IPS DF 4.7 (cell line): ENCODE measurements around the gene GRIK2.

ENCODE experiments used
- DNase-seq: peaks from one replicate; pipeline ENCODE4 v3.0.0-alpha.2; 2013; ENCODE audit warnings: low spot score; ENCODE audit errors: extremely low read depth

The GRIK2 gene

DNA sequence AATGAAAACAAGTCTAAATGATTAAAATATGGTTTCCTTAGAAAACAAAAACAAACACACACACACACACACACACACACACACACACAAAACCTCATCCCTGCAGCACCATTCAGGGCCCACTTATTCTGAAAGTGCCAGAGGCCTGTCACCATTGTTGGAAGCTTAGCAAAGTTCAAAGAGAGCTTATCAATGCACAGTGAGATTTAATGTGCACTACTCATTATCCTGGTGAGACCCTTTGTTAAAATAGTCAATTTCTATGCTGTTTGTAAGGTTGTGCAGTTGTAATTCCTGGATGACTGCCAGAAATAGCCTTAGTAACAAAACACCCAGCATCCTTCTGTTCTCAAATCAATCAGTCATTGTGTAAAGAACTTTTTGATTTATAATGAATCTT lies 482.9 kb downstream of the GRIK2 start:
- no peak for DNase-seq

DNA sequence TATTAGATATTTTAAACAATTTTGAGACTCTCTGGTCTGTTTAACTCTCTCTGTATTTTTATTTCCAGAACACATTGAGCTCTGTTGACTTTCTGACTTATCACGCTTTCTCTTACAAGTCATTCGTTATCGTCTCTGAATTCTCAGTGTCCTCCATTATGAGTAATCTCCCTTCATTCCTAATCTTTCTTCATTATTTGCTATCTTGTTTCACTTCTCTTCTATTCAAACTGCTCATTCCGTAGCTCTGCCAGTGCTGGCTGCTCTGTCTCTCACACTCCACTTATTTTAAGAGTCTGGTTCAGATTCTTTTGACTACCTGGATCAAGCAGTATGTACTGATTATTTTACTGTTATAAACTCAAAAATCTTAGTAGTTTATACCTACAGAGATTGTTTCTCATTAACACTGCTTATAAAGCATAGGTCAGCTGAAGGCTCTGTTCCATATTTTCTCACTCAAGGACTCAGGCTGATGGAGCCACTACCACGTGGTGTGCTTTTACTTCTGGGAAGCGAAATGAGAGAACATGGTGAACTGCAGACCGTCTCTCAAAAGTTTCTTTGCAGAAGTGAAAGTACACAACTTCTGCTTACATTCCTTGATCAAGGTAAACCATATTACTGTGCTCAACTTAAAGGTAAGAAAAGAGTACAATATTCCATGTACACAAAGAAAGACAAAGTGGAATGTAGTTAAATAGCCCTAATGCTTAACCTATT lies 485.2 kb downstream of the GRIK2 start:
- DNase-seq = no peak

DNA sequence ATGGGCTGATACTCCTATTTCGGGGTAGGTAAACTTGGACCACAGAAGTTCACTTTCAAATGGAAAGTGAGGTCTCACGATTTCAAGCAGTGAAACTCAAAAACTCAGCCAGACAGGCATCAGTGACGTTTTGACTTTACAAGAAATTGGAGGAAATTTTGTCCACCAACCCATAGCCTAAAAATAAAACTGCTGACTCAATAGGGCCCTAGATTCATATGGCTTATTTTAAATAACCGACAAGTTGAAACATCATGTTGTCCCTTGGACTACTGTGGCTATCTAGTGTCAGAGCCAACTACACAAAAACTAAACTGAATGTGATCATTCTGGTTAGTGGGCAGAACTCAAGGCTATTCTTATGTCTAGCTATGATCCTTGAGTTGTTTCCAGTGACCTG lies 486.3 kb downstream of the GRIK2 start:
- DNase-seq = no peak

DNA sequence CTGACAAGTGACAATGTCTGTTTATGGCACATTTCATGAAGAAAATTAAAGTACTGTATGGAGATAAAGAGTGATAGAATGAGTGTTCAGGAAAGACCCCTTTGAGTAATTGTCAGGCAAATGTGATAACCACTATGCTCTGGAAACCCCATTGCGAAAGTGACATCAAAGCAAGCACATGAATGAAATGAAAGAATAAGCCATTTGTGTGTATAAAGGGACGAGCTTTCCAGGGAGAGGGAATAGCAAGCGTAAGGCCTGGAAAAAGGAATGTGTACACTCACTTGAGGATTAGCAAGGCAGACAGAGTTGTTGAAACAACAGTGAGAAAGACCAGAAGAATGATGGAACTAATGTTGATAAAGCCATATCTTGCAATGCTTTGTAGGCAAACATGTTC lies 490.0 kb downstream of the GRIK2 start:
- DNase-seq = no peak

DNA sequence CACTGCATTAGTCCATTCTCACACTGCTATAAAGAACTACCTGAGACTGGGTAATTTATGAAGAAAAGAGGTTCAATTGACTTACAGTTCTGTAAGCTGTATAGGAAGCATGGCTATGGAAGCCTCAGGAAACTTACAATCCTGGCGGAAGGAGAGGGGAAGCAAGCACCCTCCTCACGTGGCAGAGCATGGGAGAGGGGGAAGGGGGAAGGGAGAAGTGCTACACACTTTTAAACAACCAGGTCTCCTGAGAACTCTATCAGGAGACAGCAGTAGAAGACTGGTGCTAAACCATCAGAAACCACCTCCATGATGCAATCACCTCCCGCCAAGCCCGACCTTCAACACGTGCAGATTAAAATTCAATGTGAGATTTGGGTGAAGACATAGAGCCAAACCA lies 494.0 kb downstream of the GRIK2 start:
- DNase-seq = no peak

DNA sequence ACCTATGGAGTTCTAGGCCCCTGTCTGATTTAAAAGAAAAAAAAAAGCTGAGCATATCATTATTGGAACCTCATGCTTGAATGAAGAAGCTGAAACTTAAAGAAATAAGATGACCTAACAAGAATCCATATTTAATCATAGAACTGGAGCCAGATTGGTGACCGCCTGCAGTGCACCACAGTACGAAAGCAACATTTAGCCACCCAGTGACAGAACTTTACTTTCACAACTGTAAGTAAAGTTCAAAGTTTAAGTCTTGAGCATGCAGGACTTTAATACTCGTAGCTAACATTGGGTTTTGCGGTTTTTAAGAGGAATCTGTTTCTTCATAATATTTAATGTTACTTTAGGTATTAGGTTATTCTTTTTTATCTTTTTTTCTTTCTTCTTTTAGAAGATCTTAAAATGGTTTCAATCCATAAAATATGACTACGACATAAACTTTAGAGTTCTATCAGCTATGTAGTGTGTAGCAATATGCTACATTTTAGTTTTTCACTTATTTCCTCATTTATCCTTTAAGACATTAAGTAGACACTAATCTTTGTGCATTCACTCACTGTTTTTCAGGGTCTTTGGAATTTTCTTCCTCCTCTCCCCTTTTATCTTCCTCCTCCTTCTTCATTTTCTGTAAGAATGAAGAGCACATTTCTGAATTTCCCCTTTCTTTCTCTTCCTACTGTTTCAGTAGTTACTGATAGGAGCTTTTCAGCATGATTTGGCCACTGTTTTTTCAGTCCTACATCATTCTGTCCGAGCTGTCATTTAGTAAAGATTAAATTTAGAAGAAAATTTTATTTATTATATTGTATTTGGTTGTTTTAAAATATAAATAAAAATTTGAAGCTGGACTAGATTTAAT lies 514.1 kb downstream of the GRIK2 start:
- DNase-seq = no peak

DNA sequence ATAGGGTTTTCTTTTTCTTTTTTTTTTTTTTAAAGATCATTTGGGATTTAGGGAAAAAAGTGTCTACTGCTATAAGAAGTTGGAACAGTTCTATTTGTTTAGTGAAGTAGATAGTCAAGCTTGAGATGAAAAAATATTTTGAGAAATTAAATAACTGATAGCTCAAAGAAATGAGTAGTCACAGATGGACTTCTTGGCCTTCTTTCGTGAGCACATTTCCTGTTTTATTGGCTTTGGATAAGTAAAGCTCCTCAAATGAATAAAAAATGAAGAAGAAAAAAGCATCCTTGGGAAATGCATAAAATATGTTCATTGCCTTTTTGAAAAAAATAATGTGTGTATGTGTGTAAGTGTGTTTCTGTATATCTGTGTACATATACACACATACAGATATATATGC lies 515.9 kb downstream of the GRIK2 start:
- DNase-seq = no peak

DNA sequence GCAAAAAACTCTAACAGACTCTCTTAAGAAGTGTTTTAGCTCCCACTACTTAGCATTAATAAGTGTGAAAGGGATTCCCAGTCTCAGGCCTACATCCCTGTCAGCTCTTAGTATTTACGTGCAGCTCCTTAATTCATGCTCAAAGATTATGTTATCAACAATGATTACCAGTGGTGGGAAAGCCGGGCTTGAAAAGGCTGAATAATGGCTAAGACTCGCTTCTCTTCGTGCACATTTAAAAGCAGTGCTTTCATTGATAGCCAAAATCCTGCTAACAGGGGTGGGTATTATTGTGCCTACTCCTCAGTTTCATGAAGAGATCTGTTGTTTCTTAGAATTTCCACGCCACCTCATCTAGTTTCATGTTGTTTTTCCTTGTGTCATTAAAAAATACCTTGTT lies 518.8 kb downstream of the GRIK2 start:
- no peak for DNase-seq

DNA sequence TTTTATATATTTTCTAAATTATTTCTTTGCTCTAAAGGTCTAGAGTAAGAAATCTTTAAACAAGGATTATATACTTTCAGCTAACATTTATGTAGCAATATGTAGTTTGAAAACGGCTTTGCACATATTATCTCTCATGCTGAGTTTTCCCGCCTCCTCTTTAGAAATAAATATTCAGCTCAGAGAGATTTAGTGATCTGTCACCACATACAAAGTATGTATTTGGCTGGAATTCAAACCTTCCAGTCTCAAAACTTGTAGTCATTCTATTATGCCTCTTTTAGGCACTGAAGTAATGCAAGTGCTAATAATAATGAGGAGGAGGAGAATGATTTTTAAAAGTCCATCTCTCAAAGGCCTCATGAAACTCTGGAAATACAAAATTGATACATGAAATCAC lies 525.0 kb downstream of the GRIK2 start:
- no peak for DNase-seq

DNA sequence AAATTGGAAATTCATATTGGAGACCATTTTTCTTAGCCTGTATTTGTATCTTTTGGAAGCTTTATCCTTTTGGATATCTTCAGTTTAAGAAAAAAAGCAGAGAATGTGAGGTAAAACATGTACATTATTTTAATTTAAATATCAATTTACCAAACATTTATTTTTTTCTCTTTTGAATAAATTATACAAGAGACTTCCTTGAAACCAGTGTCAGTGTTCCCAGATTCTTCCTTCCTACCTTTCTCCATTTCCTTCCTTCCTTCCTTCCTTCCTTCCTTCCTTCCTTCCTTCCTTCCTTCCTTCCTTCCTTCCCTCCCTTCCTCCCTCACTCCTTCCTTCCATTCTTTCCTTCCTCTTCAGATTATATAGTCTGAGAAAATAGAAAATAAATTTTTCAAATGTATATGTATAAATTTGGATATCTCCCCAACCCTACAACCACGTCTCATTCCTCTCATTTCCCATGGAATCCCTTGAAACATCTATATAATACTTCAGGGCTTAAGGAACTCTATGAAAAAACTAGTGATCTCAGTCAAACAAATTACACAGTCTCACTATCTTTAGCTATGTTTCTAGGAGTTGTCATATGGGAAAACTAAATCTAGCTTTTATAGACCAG lies 528.4 kb downstream of the GRIK2 start:
- no peak for DNase-seq

DNA sequence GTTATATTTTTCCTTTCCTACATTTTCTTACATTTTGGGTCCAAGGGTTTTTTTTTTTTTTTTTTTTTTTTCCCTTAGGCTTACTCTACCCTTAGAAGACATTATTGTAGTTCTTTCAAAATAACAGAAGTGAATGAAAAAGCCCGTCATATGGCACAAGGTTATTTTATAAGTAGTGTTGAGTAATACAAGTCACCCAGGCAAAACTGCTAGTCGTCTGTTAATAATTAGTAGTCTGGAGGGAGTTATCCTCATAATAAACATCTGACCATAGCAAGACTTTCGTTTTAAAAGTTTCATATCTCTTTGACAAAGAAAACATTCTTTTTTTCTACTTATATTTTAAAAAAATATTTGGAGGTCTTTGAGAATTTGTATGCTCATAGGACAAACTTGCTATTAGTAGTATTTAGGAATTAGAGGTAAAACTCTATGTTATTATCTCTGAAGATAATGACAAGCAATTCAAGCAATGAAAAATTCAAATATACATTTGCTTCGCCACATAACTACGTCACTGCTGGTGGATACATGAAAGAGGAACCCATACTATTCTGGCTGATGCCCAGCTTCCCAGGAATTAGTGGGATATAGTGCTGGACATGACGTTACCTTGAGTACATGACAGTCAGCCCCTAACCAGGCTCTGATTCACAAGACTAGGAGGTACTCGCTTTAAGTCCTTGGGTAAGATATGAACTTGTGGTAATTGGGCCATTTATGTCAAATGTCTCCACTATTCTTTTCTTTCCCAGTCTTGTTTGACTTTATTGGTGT lies 532.8 kb downstream of the GRIK2 start:
- no peak for DNase-seq

DNA sequence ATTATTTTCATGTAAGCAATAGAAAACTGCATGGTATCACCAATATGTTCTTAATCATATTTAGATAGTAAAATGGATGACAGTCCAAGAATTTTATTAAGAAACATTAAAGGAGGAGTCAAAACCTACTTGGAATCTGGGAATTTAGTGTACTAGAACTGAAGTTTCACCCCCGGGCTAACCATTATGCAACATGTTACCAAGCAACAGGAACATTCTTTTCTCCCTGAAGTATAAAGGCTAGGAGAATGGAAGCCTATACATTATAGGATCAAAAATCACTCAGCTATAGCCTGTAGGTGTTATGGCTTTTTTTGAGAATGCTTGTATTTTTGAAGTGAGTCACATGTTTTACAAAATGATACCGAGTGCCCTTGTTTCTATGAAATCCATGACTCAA lies 538.3 kb downstream of the GRIK2 start:
- no peak for DNase-seq

DNA sequence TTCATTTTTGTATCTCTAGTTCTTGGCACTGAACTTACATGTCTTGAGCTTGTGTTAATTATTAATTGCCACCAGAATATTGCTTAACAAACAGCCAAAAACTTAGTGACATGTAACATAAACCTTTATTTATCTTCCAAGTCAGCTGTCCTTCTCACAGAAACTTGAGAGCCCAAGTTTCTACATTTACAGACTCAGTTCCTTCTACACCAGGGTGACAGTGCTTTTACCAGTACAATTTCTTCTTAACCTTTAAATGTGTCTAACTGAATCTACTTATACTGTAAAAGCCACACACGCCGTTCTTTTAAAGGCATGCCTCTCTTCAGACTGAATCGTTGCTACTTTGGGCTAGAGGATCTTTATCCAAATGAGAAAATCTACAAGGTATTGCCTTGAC lies 539.2 kb downstream of the GRIK2 start:
- no peak for DNase-seq

DNA sequence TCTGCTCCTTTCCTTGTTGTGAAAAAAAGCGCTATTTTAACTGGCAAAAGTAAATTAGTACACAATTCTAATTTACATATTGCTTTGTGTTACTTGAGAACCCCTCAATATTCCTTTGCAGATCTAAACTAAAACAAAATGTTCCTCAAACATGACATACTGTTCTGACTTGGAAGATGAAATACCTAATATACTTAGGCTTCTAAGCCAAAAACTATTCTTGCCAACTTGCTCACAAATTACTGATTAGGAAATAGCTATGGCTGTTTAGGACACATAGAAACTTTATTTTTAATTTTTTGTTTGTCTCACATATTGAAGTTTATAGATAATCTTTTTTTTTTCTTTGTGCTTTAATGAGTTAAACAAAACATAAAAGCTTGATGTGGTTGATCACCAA lies 542.2 kb downstream of the GRIK2 start:
- no peak for DNase-seq

DNA sequence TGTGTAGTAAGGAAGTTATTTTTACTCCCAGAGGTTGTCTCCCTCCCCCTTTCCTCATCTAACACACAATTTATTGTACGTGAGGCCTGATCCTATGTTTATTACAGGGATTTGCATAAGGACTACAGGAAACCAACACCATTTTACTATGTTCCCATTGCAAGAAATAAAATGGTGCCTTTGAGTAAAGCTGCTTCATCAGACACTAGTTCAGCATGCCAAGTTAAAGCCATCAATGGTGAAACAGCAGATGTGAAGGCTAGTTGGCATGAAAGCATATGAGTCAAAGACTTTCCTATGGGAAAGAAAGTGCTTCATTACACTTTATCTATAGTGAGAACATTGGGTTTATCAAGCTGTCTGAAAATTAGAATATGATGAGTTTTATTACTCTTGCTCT lies 543.0 kb downstream of the GRIK2 start:
- no peak for DNase-seq

DNA sequence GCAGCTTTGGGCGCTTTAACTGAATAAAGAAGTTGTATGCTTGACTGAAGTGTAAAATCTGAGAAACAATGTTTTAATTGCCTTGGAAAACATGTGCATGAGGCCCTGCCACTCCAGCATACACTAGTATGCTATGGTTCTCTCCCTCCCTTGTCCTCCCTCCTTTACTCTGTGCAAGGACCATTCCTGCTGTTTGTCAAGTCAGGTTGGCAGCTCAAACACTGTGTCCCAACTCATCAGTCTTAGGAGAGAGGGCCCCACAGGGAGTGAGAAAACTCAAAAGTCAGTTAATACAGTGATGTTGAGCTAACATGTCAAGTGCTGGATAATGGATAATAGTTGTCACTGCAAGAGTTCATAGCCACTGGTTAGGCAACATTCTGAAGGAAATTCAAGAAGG lies 543.6 kb downstream of the GRIK2 start:
- DNase-seq = no peak

DNA sequence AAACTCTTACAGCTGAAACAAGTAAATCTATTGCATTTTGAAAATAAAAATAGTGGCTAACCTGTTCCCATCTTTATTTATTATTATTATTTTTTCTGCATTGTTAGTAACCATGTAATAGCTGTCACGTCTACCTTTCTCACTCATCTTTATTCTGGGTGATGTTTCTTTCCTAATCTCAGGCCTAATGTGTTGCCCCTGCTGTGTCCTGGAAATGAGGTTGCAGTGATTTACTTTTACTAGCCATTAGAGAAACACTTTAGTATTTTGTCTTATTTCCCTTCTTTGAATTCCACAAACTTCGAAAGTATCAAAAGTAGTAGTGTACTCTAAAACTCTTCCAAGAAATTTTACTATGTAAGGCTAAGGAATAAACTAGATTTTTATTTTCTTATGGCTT lies 546.9 kb downstream of the GRIK2 start:
- DNase-seq = no peak

DNA sequence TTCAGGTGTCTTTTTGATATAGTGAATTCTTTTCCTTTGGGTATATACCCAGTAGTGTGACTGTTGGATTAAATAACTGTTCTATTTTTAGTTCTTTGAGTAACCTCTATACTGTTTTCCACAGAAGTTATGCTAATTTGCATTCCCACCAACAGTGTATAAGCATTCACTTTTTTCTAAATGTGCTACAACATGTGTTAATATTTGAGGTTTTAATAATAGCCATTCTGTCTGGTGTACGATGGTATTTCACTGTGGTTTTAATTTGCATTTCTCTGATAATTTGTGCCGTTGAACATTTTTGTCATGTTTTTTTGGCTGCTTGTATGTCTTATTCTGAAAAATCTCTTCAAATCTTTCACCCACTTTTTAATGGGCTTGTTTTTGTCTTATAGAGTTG lies 563.5 kb downstream of the GRIK2 start:
- no peak for DNase-seq

DNA sequence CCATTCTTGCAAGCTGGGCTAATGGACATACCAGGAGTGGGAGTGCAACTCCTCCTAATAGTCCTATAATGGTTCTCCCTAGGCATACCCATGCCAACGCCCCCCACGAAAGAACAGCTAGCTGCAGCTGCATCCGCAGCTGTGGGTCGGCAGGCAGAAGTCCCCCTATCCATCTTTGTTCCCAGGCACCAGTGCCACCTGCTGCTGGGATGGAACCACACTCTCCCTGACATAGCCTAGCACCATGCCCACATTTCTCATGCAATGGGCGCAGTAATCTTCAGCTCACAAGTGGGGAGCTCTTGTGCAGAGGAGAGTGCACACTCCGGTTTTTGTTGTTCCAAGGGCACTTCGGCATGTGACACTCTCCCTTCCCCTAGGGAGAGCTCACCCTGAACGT lies 567.8 kb downstream of the GRIK2 start:
- no peak for DNase-seq

DNA sequence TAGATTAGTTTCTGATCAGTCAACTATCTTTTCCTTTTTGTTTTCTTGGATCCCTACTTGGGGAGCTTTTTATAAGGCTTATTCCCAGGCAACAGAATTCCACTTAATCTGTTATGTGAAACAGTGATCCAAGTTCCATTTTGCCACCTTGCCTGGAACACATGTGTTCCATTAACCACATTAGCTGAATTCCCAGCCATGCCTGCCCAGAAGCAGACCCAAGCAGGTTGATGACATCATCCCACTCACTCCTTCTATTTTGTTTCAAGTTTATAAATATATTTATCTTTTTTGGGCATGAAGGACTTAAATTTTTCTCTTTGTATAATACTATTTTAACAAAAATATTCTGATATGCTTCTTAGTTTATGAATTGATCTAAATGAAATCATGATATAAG lies 587.4 kb downstream of the GRIK2 start:
- DNase-seq = no peak

DNA sequence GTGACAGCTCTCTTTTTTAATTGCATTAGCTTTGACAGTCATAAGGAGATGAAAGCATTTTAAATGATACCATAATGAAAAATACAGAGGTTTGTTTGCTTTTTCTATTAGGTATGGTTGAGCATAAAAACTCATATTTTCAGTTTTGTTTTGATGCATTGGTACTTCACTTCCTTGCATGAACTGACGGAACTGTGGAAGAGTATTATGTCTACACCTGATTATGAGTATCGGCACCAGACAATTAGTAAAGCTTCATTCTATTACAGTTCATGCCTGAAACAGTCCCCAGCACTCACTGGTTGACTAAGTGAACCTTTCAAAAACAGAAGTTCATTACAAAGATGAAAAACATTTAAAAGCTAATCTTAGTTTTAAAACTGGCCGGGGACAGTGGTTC lies 593.0 kb downstream of the GRIK2 start:
- DNase-seq = no peak

DNA sequence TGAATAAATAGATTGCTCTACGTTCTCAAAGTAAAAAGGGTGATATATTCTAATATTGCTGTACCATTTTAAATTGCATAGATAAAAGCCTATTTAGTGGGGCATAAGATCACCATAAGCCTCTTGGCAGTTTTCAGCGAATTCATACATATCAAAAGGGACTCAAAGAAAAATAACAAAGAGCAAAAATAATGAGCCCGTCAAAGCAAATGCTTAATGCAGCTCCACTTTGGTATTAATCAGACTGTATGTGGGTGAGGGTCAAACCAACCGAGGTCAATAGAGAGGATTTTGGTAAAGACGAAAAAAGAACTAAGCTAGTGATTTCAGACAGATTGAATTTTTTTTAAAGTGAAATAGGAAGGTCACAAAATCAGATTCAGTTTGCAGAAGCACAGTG lies 598.8 kb downstream of the GRIK2 start:
- no peak for DNase-seq
